Kidney (tissue), 14 donors: Measurements from ENCODE around the gene PFKFB1. TPM values are rescaled to one million over a fixed set of nuclear protein-coding genes. Genes with fewer than 3 reads are reported as not detected.

Experiments used
- DNase-seq, 5 donors: peaks; one replicate each; pipeline ENCODE4 v3.0.0-alpha.2; 2013 to 2020
- FAIRE-seq: peaks from 2 replicates; lab custom pipeline; 2012; peaks lifted over from hg19 to GRCh38; lab: Jason Lieb, UNC
- H3K27ac ChIP-seq, 2 donors: one replicate each; pipeline ENCODE4 v1.7.0; 2013; ENCODE audit warnings: low read depth in 2 of 2, low read length in 2 of 2, inconsistent platforms in 1 of 2
- H3K27me3 ChIP-seq: one replicate; pipeline ENCODE4 v1.7.1; 2013; ENCODE audit warnings: low read length, inconsistent platforms; ENCODE audit not compliant: control insufficient read depth, insufficient read depth
- H3K36me3 ChIP-seq, 3 donors: one replicate each; pipeline versions ENCODE4 v1.7.0 to v1.7.1; 2013; ENCODE audit warnings: low read length in 3 of 3, control low read depth in 1 of 3, inconsistent platforms in 1 of 3; ENCODE audit not compliant: insufficient read depth in 3 of 3, control insufficient read depth in 2 of 3
- H3K4me1 ChIP-seq, 3 donors: one replicate each; pipeline versions ENCODE4 v1.7.0 to v1.7.1; 2013; ENCODE audit warnings: low read length in 3 of 3, inconsistent platforms in 1 of 3, low read depth in 1 of 3; ENCODE audit not compliant: control insufficient read depth in 2 of 3, insufficient read depth in 2 of 3
- H3K4me3 ChIP-seq, 3 donors: one replicate each; pipeline versions ENCODE4 v1.7.0 to v1.8.1; 2013; ENCODE audit warnings: low read length in 3 of 3, control low read depth in 1 of 3, inconsistent platforms in 1 of 3
- H3K9ac ChIP-seq, 3 donors: one replicate each; pipeline versions ENCODE4 v1.7.0 to v1.7.1; 2013; ENCODE audit warnings: low read length in 3 of 3, control low read depth in 1 of 3, inconsistent platforms in 1 of 3
- H3K9me3 ChIP-seq, 3 donors: one replicate each; pipeline versions ENCODE4 v1.7.0 to v1.7.1; 2013; ENCODE audit warnings: low read length in 3 of 3, control low read depth in 1 of 3, inconsistent platforms in 1 of 3; ENCODE audit not compliant: control insufficient read depth in 2 of 3, insufficient read depth in 1 of 3
- intact Hi-C: fragments of 100-400 bp; cut with DNase I; formaldehyde crosslinking; loops from one replicate; pipeline ENCODE4 v1.11.1; 2022
- polyA plus RNA-seq: library from polyadenylated mRNA; stranded (reverse); fragments of 350-450 nt; fragmentation: Illumina TruSeq; extraction: RNeasy Lipid Tissue Mini Kit (QIAGEN cat#74804); gene quantifications from one replicate; pipeline ENCODE4 v1.2.3, GENCODE V29; 2014; ENCODE audit warnings: low read depth, low replicate concordance; ENCODE audit not compliant: insufficient read depth
- total RNA-seq: library from RNA; stranded (reverse); fragmentation: NEBNext Ultra II Directional; extraction: Animal tissue kit (Norgen Biotek cat#: 25700); gene quantifications from one replicate; pipeline ENCODE4 v1.2.1, GENCODE V29; 2021
- TF ChIP-seq, protein P1 (sequence below): IDR thresholded peaks from 3 replicates; pipeline ENCODE4 v1.5.1; 2012; ENCODE audit warnings: mild to moderate bottlenecking, moderate library complexity, borderline replicate concordance; ENCODE audit not compliant: insufficient read depth; ENCODE audit errors: extremely low read depth
- donor health status: control.
- donor health status: control.
- donor health status: control.
- donor health status: control.
- donor health status: control.
- donor health status: DM: yes; HTN: yes; CAD: no.
- donor health status: Normal renal cell carcinoma (clear cell type).

Gene PFKFB1
- total and polyA plus RNA-seq, 2 donors from 2014 or later: 0.31 to 1.1 TPM

DNA sequence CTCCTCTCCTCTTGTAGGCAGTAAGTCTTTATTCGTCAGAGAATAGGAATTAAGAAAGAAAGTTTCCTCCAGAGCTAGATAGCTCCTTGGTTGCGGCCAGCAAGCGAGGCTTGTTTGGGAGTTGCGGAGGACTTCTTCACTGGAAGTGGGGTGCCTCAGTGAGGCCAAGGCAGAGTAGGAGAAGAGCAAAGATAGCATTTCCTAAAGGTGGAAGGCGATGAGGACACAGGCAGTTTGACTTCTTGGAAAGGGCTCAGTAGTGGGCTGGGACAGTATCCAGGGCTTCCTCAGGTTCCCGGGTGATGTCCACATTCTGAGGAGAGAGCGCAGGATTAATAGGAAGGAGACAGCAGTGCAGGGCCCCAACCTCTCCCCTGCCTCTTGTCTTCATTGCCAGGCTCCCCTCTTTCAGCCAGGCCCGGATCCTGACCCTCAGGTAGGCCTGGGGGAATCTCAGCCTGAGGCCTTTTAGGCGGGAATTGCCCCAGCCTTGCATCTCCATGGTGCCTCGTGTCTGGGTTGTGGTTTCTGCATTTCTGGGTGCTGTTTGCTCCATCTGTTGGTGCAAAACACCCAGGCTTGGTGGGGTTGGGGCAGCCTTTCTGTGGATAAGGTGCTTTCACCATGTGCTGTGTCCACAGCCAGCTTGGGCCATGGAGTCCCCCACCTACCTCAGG lies 60.7 kb downstream of the PFKFB1 start:
- no peak overlapping the region for H3K27ac ChIP-seq
- intact Hi-C loops: no loop called here
- FAIRE-seq: no peak
- H3K4me1 ChIP-seq: no peaks in the 10 kb centered on the region
- no peaks in the 10 kb centered on the region for H3K9me3 ChIP-seq
- H3K27me3 ChIP-seq: no peaks in the 10 kb centered on the region
- peaks cover 0 to 3% (median 3%) of the 10 kb centered on the region in 3 donors for H3K36me3 ChIP-seq
- no peak overlapping the region for H3K4me3 ChIP-seq
- TF ChIP-seq, protein P1, sequence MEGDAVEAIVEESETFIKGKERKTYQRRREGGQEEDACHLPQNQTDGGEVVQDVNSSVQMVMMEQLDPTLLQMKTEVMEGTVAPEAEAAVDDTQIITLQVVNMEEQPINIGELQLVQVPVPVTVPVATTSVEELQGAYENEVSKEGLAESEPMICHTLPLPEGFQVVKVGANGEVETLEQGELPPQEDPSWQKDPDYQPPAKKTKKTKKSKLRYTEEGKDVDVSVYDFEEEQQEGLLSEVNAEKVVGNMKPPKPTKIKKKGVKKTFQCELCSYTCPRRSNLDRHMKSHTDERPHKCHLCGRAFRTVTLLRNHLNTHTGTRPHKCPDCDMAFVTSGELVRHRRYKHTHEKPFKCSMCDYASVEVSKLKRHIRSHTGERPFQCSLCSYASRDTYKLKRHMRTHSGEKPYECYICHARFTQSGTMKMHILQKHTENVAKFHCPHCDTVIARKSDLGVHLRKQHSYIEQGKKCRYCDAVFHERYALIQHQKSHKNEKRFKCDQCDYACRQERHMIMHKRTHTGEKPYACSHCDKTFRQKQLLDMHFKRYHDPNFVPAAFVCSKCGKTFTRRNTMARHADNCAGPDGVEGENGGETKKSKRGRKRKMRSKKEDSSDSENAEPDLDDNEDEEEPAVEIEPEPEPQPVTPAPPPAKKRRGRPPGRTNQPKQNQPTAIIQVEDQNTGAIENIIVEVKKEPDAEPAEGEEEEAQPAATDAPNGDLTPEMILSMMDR: no peak
- H3K9ac ChIP-seq: no peak overlapping the region
- DNase-seq: no peak

GRCh38 chrX:54931107-54931506 lies 62.9 kb downstream of the PFKFB1 start:
- Histone ChIP-seq H3K4me1 (no peaks in the 10 kb centered on the region), H3K9me3 (no peaks in the 10 kb centered on the region)
- TF ChIP-seq, protein P1: no peak

DNA sequence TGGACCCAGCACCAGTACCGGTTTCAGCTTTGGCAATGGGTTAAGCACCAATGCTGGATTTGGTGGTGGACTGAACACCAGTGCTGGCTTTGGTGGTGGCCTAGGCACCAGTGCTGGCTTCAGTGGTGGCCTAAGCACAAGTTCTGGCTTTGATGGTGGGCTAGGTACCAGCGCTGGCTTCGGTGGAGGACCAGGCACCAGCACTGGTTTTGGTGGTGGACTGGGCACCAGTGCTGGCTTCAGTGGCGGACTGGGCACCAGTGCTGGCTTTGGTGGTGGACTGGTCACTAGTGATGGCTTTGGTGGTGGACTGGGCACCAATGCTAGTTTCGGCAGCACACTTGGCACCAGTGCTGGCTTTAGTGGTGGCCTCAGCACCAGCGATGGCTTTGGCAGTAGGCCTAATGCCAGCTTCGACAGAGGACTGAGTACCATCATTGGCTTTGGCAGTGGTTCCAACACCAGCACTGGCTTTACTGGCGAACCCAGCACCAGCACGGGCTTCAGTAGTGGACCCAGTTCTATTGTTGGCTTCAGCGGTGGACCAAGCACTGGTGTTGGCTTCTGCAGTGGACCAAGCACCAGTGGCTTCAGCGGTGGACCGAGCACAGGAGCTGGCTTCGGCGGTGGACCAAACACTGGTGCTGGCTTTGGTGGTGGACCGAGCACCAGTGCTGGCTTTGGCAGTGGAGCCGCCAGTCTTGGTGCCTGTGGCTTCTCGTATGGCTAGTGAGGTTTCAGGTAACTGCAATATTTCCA lies 63.5 kb downstream of the PFKFB1 start:
- Histone ChIP-seq H3K27ac (no peak overlapping the region), H3K4me1 (no peaks in the 10 kb centered on the region), H3K9ac (no peak overlapping the region), H3K4me3 (no peak overlapping the region), H3K27me3 (no peaks in the 10 kb centered on the region), H3K9me3 (no peaks in the 10 kb centered on the region), H3K36me3 (peaks cover 0 to 3% (median 3%) of the 10 kb centered on the region in 3 donors)
- FAIRE-seq (no peak), DNase-seq (no peak)
- intact Hi-C loops: no loop called here
- TF ChIP-seq, protein P1: no peak

More at GRCh38 chrX:54931107-54931506, 62.9 kb downstream of the PFKFB1 start:
- no peak for DNase-seq
- no peak for FAIRE-seq
- Histone ChIP-seq H3K27ac (no peak overlapping the region), H3K4me3 (no peak overlapping the region), H3K36me3 (peaks cover 0 to 3% (median 3%) of the 10 kb centered on the region in 3 donors), H3K27me3 (no peaks in the 10 kb centered on the region), H3K9ac (no peak overlapping the region)
- intact Hi-C loops: no loop called here
